Measurements from ENCODE around the gene TSG101. TPM values are rescaled to one million over a fixed set of nuclear protein-coding genes. Genes with fewer than 3 reads are reported as not detected.
A peak's percentile ranks its signal among the peaks of the same experiment; 100 is the strongest.

The TSG101 gene
- total RNA-seq, 1 experiment from 2014 or later: 79.1 TPM

DNA sequence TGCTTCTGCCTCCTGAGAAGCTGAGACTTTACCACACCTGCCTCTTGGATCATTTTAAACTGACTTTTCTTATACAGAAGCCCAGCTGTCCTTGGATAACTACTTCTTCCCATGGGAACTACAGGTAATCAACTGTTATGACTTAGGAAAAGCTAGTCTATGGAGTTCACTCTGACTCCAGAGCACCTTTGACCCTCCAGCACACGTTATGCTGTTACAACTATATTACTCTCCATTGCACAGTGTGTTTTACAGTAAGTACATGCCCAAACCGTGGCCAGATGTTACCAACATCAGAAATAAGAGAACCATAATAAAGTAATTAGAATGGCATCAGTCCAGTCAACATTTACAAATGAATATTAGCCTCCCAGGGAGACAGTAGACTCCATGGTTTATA, 21.3 kb upstream of the TSG101 start:
- in situ Hi-C loops (cut with HindIII; ENCODE audit: low pct_unique_long_range_greater_than_20kb, low sequenced_read_pairs) (no loop called here), intact Hi-C loops (cut with micrococcal nuclease; ENCODE audit: unreplicated experiment) (loop anchor here (10.0 kb wide), 1 partner anchor 187 kb away; no protein-coding TSS in a partner anchor)
- Histone ChIP-seq H3K36me3 (ENCODE audit: control insufficient read depth, insufficient read depth, low read length) (peaks cover 7% of the 10 kb centered on the region), H3K27ac (ENCODE audit: low read length) (no peak overlapping the region), H3K4me1 (ENCODE audit: control insufficient read depth, insufficient read depth, low read length) (no peaks in the 10 kb centered on the region), H3K4me3 (ENCODE audit: low read depth in 2 of 2, low read length in 2 of 2) (no peak overlapping the region), H3K9me3 (ENCODE audit: control insufficient read depth, insufficient read depth, low read depth, low read length) (no peaks in the 10 kb centered on the region), H3K27me3 (ENCODE audit: control insufficient read depth, insufficient read depth, low read length) (no peaks in the 10 kb centered on the region)
- TF ChIP-seq POLR2AphosphoS5 (IDR thresholded peaks at IDR 0.05; ENCODE audit: low read depth, low read length) (no peak), TCF7L2 (IDR thresholded peaks at IDR 0.05; ENCODE audit: low read depth, low read length) (no peak), SIN3A (IDR thresholded peaks at IDR 0.05; ENCODE audit: borderline replicate concordance, insufficient read depth, low read depth, low read length) (no peak)
- TF ChIP-seq, protein P1, sequence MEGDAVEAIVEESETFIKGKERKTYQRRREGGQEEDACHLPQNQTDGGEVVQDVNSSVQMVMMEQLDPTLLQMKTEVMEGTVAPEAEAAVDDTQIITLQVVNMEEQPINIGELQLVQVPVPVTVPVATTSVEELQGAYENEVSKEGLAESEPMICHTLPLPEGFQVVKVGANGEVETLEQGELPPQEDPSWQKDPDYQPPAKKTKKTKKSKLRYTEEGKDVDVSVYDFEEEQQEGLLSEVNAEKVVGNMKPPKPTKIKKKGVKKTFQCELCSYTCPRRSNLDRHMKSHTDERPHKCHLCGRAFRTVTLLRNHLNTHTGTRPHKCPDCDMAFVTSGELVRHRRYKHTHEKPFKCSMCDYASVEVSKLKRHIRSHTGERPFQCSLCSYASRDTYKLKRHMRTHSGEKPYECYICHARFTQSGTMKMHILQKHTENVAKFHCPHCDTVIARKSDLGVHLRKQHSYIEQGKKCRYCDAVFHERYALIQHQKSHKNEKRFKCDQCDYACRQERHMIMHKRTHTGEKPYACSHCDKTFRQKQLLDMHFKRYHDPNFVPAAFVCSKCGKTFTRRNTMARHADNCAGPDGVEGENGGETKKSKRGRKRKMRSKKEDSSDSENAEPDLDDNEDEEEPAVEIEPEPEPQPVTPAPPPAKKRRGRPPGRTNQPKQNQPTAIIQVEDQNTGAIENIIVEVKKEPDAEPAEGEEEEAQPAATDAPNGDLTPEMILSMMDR (IDR thresholded peaks at IDR 0.05): no peak
- TF ChIP-seq, protein P2, sequence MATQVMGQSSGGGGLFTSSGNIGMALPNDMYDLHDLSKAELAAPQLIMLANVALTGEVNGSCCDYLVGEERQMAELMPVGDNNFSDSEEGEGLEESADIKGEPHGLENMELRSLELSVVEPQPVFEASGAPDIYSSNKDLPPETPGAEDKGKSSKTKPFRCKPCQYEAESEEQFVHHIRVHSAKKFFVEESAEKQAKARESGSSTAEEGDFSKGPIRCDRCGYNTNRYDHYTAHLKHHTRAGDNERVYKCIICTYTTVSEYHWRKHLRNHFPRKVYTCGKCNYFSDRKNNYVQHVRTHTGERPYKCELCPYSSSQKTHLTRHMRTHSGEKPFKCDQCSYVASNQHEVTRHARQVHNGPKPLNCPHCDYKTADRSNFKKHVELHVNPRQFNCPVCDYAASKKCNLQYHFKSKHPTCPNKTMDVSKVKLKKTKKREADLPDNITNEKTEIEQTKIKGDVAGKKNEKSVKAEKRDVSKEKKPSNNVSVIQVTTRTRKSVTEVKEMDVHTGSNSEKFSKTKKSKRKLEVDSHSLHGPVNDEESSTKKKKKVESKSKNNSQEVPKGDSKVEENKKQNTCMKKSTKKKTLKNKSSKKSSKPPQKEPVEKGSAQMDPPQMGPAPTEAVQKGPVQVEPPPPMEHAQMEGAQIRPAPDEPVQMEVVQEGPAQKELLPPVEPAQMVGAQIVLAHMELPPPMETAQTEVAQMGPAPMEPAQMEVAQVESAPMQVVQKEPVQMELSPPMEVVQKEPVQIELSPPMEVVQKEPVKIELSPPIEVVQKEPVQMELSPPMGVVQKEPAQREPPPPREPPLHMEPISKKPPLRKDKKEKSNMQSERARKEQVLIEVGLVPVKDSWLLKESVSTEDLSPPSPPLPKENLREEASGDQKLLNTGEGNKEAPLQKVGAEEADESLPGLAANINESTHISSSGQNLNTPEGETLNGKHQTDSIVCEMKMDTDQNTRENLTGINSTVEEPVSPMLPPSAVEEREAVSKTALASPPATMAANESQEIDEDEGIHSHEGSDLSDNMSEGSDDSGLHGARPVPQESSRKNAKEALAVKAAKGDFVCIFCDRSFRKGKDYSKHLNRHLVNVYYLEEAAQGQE (IDR thresholded peaks at IDR 0.05; ENCODE audit: insufficient read depth in 1 of 2, low read depth in 2 of 2, low read length in 1 of 2): no peak
- ChIA-PET CTCF (no interaction called here), POLR2A (no interaction called here)
- ATAC-seq (no peak), DNase-seq (ENCODE audit: low read depth, low spot score) (no peak)
- BruUV-seq (replicated peaks): no TSS peak

DNA sequence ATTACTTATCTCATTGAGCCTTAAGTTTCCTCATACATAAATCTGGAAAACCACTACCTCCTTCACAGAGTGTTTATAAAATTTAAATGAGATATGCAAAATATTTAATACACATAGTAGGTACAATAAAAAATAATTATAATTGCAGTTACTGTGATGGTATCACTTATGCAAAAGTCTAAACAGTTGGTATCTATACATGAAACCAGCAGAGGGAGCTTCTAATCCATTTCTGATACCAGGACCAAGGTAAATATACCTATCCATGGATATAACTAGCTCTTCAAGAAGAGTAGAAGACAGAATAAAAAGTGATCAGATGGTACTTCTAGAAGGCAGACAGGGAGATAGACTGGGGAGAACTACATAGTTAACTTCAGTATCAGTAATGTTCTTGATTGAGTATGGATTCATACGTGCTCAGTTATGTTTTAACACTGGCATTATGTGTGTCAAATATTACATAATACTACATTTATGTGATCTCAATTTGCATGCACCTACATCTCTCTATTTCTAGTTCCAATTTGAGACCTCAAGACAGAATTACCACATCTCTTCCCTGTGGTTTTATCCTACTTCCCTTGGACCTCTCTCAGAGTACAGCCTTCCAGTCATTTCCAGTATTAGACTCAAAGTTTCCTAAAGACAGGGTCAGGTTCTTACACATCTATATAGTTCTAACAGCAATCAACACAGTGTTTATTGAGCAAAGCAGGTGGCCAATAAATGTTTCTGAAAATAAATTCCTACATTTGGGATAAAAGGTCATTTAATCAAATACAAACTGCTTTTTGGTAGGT, 13.7 kb upstream of the TSG101 start:
- no peak overlapping the region for H3K4me3 ChIP-seq (ENCODE audit: low read depth in 2 of 2, low read length in 2 of 2)
- no peaks in the 10 kb centered on the region for H3K27me3 ChIP-seq (ENCODE audit: control insufficient read depth, insufficient read depth, low read length)
- CTCF ChIA-PET: interaction anchor here (0.6 to 1.8 kb wide), 4 partner anchors 39 to 224 kb away, joined by 3 to 6 read pairs (median 6); no protein-coding TSS in a partner anchor
- H3K4me1 ChIP-seq (ENCODE audit: control insufficient read depth, insufficient read depth, low read length): no peaks in the 10 kb centered on the region
- peak; percentile 88 for ATAC-seq
- TF ChIP-seq, protein P1 (IDR thresholded peaks at IDR 0.05): peak; percentile 58; the same call in 1 of the 2 replicates
- TF ChIP-seq SIN3A (IDR thresholded peaks at IDR 0.05; ENCODE audit: borderline replicate concordance, insufficient read depth, low read depth, low read length): no peak
- in situ Hi-C loops (cut with HindIII; ENCODE audit: low pct_unique_long_range_greater_than_20kb, low sequenced_read_pairs): no loop called here
- peak; percentile 10 for DNase-seq (ENCODE audit: low read depth, low spot score)
- peaks cover 5% of the 10 kb centered on the region; the same call in 1 of the 2 replicates for H3K36me3 ChIP-seq (ENCODE audit: control insufficient read depth, insufficient read depth, low read length)
- no TSS peak for BruUV-seq (replicated peaks)
- no peak overlapping the region for H3K27ac ChIP-seq (ENCODE audit: low read length)
- H3K9me3 ChIP-seq (ENCODE audit: control insufficient read depth, insufficient read depth, low read depth, low read length): no peaks in the 10 kb centered on the region
- intact Hi-C loops (cut with micrococcal nuclease; ENCODE audit: unreplicated experiment): loop anchor here (10.0 kb wide), 1 partner anchor 194 kb away; no protein-coding TSS in a partner anchor
- POLR2A ChIA-PET: interaction anchor here (0.6 kb wide), 1 partner anchor 288 kb away, joined by 3 read pairs; no protein-coding TSS in a partner anchor

All from Panc1 (cell line).